ENCODE data around the gene DNAH10. TPM values are rescaled to one million over a fixed set of nuclear protein-coding genes. Genes with fewer than 3 reads are reported as not detected.

Gene DNAH10
- total RNA-seq, 1 donor from 2014 or later = 1.2 TPM

DNA sequence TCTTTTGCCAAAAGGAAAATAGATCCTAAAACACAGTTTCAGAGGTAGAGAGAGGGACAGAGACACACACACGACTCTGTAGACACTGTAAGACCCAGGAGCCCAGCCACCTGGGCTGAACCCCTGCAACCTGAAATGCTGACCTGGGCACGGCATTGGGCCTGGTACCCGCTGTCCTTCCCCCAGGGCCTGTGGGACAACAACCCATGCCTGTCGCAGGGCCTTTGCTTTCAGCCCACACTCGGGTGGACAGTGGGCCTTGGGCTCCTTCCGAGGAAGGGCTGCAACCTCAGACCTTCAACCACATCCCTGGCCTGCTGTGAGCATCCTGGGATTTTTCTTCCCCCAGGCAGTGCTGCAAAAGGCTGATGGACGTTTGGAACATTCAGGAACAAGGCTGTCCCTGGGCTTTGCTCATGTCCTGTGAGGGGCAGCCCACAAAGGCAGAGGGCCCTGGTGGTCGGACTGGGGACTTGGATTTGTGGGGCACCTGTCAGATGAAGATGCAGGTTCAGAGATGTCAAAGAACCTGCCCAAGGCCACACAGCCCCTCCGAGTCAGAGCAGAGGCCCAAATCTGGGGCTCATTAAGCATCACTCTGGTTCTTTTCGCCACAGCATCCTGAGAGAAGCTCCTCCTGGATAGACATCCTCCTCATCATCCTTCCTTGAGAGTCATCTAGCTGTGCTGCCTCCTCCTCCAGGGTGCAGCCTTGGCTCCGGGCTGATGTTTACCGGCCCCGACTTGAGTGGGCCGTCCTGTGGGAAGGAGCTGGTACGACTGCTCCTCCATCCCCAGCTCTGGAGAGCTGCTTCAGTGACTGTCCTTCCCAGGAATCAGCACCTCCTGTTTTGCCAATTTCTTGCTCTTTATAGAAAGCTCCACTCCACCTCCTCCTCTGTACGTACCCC lies 177.9 kb downstream of the DNAH10 start:
- peaks cover 4% of the 10 kb centered on the region for H3K9me3 Mint-ChIP-seq (ENCODE audit: low read depth)
- TF ChIP-seq, protein P1, sequence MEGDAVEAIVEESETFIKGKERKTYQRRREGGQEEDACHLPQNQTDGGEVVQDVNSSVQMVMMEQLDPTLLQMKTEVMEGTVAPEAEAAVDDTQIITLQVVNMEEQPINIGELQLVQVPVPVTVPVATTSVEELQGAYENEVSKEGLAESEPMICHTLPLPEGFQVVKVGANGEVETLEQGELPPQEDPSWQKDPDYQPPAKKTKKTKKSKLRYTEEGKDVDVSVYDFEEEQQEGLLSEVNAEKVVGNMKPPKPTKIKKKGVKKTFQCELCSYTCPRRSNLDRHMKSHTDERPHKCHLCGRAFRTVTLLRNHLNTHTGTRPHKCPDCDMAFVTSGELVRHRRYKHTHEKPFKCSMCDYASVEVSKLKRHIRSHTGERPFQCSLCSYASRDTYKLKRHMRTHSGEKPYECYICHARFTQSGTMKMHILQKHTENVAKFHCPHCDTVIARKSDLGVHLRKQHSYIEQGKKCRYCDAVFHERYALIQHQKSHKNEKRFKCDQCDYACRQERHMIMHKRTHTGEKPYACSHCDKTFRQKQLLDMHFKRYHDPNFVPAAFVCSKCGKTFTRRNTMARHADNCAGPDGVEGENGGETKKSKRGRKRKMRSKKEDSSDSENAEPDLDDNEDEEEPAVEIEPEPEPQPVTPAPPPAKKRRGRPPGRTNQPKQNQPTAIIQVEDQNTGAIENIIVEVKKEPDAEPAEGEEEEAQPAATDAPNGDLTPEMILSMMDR (IDR thresholded peaks at IDR 0.05) = no peak
- peaks cover 51% of the 10 kb centered on the region for H3K4me1 Mint-ChIP-seq (ENCODE audit: low read depth)
- H3K27ac Mint-ChIP-seq (ENCODE audit: unreplicated experiment) = no peak overlapping the region
- no peak for DNase-seq (ENCODE audit: low spot score)
- H3K27me3 Mint-ChIP-seq (ENCODE audit: low read depth) = no peaks in the 10 kb centered on the region
- H3K36me3 Mint-ChIP-seq (ENCODE audit: low read depth) = peaks cover 46% of the 10 kb centered on the region
- no peak overlapping the region for H3K4me3 Mint-ChIP-seq (ENCODE audit: unreplicated experiment)

DNA sequence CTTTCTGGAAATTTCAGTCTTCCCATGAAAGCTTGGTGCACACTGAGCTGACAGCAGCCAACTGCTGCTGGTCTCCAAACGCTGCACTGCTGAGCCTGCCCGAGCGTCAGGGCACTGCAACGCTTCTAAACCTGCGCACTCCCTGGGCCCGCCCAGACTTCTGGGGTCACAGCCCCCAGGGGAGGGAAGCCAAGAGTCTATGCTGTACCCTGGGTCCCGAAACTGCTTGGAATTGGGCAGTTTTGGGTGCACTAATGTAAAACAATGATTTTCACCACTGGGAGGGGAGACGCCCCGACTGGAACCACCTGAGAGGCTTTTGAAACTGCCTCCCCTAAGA lies 178.5 kb downstream of the DNAH10 start:
- H3K36me3 Mint-ChIP-seq (ENCODE audit: low read depth) = peaks cover 45% of the 10 kb centered on the region
- H3K4me3 Mint-ChIP-seq (ENCODE audit: unreplicated experiment) = no peak overlapping the region

GRCh38 chr12:123941000-123941399 lies 178.9 kb downstream of the DNAH10 start:
- TF ChIP-seq, protein P1 (IDR thresholded peaks at IDR 0.05) = no peak
- no peak overlapping the region for H3K4me3 Mint-ChIP-seq (ENCODE audit: unreplicated experiment)
- H3K9me3 Mint-ChIP-seq (ENCODE audit: low read depth) = peaks cover 4% of the 10 kb centered on the region
- H3K27me3 Mint-ChIP-seq (ENCODE audit: low read depth) = no peaks in the 10 kb centered on the region
- H3K27ac Mint-ChIP-seq (ENCODE audit: unreplicated experiment) = peak overlapping the region; percentile 78
- peaks cover 44% of the 10 kb centered on the region for H3K36me3 Mint-ChIP-seq (ENCODE audit: low read depth)
- no peak for DNase-seq (ENCODE audit: low spot score)
- peaks cover 58% of the 10 kb centered on the region for H3K4me1 Mint-ChIP-seq (ENCODE audit: low read depth)

More for the DNA sequence above, 178.5 kb downstream of the DNAH10 start:
- Mint-ChIP-seq H3K4me1 (ENCODE audit: low read depth) (peaks cover 55% of the 10 kb centered on the region), H3K27ac (ENCODE audit: unreplicated experiment) (no peak overlapping the region), H3K9me3 (ENCODE audit: low read depth) (peaks cover 4% of the 10 kb centered on the region), H3K27me3 (ENCODE audit: low read depth) (no peaks in the 10 kb centered on the region)
- TF ChIP-seq, protein P1 (IDR thresholded peaks at IDR 0.05) = no peak
- no peak for DNase-seq (ENCODE audit: low spot score)

DNA sequence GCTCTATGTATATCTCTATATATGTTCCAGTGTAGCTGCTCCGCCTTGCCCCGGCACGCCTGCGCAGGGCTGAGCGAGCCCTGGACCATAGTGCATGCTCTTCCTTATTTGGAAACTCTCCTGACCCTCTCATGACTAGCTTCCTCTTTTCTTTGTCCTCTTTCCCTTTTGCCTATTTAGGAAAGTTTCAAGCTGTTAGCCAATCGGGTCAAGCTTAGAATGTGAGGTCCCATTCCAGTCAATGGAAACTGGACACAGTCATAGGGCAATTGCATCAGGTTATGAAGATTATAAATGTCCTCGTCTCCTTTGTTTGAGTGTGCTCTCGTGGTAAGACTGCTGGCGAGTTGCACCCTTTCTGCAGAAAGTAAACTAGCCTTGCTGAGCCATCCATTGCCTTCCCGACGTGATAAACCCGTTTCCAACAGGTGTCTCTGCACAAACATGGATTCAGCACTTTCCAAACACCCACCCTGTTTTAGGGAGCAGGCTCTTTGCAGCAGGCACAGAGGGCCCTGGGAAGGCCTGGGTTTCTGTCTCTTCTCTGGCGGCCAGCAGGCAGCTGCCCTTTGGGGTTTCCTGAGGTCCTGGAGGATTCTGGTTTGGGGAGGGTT lies 179.6 kb downstream of the DNAH10 start:
- Mint-ChIP-seq H3K4me1 (ENCODE audit: low read depth) (peaks cover 58% of the 10 kb centered on the region), H3K9me3 (ENCODE audit: low read depth) (peaks cover 4% of the 10 kb centered on the region), H3K4me3 (ENCODE audit: unreplicated experiment) (peak overlapping the region; percentile 26), H3K27me3 (ENCODE audit: low read depth) (no peaks in the 10 kb centered on the region), H3K27ac (ENCODE audit: unreplicated experiment) (peak overlapping the region; percentile 78), H3K36me3 (ENCODE audit: low read depth) (peaks cover 38% of the 10 kb centered on the region)
- TF ChIP-seq, protein P1 (IDR thresholded peaks at IDR 0.05) = no peak
- DNase-seq (ENCODE audit: low spot score) = no peak

GRCh38 chr12:123942238-123942653 lies 180.1 kb downstream of the DNAH10 start:
- TF ChIP-seq, protein P1 (IDR thresholded peaks at IDR 0.05) = no peak
- peaks cover 58% of the 10 kb centered on the region for H3K4me1 Mint-ChIP-seq (ENCODE audit: low read depth)

More at GRCh38 chr12:123942238-123942653, 180.1 kb downstream of the DNAH10 start:
- peaks cover 37% of the 10 kb centered on the region for H3K36me3 Mint-ChIP-seq (ENCODE audit: low read depth)
- peaks cover 4% of the 10 kb centered on the region for H3K9me3 Mint-ChIP-seq (ENCODE audit: low read depth)
- H3K4me3 Mint-ChIP-seq (ENCODE audit: unreplicated experiment) = peak overlapping the region; percentile 26
- H3K27ac Mint-ChIP-seq (ENCODE audit: unreplicated experiment) = peak overlapping the region; percentile 78
- H3K27me3 Mint-ChIP-seq (ENCODE audit: low read depth) = no peaks in the 10 kb centered on the region
- no peak for DNase-seq (ENCODE audit: low spot score)
